ENCODE results near the gene NHSL2.
A peak's percentile ranks its signal among the peaks of the same experiment; 100 is the strongest.
"Not testable (repeated sequence)": the region's sequence is repeated elsewhere in the genome, so short reads cannot be mapped to it uniquely, and the experiment has no call there.

NHSL2 gene

GRCh38 chrX:72133851-72134546, 223.4 kb downstream of the NHSL2 start:
- DNase-seq: no peak

DNA sequence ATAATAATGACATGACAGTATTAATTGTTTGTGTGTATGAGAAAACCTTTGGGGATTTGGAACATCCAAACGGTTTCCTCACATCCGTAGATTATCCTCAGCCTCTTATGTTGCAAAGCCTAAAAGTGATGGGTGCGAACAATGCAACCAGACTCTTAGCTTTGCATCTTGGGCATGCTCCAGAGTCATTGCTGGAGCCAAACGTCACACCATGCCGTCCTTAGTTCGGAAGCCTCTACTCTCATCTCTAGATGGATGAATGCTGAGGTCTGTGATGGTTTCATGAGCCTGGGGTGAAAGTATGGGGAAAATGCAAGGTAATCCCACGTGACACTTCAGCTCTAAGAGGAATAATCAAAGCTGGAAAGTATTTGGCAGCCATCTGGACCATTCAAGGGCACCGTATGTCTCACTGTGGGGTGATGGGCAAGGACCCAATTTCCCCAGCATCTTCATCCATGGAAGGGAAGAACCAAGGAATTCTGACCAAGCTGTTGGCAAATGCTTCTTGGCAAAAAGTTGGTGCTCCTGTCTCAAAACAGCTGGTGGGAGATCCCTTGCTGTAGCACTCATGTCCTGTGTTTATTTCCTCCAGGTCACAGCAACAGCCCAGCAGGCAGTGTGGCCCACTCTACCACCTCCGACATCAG, 227.3 kb downstream of the NHSL2 start:
- DNase-seq: no peak

- no peak for DNase-seq
Measured at GRCh38 chrX:72139538-72139937, 228.9 kb downstream of the NHSL2 start.

GRCh38 chrX:72141372-72142004, 230.8 kb downstream of the NHSL2 start:
- DNase-seq: no peak

DNA sequence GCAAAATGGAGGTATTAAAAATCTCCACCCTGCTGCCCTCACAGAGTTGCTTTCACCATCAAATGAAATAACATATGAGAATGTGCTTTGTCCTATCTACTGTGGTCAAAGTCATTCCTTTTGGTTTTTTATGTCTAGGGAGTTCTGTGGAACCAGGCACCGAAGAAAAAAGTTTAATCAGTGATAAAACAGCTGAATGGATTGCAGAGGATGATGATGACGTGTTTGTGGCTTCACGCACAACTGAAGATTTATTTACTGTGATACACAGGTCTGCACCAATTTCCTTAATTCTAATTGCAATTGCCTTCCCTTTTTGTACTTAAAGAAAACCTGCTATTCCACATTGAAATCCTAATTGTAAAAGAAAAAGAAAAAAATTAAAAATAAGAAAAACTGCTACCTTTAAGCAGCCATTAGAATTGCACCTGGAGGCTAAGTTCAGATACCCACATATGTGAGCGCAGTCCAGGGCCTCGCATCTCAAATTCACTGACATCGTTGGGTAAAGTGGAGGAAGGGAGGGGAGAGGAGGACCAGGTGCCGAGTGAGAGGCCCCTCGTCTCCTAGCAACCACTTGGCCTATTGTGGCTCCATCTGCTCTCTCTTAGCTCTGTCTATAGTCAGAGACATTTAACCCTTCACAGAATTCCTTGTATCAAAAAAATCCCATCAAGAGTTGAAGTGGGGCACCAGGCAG, 231.6 kb downstream of the NHSL2 start:
- no peak for DNase-seq

GRCh38 chrX:72142794-72143608, 232.4 kb downstream of the NHSL2 start:
- DNase-seq: no peak

- no peak for DNase-seq
Measured at GRCh38 chrX:72143609-72143907, 232.9 kb downstream of the NHSL2 start.

DNA sequence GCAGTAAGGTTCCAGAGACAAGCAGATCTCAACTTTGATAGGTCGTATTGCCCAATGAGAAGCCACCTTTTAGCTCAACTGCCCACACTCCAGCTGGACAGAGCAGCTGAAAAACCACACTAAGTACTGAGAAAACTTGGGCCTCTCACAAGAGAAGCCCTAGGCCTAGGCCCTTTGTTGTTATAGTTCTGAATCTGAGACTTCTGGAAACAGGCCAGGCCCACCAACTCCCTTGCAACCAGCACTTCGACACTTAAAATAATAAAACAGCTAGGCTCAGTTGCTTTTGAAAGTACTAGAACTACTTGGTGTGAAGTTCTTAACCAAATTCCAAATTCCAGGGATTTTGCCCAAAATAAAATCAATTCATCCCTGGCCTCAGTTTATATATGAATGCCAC, 234.5 kb downstream of the NHSL2 start:
- DNase-seq: no peak

DNA sequence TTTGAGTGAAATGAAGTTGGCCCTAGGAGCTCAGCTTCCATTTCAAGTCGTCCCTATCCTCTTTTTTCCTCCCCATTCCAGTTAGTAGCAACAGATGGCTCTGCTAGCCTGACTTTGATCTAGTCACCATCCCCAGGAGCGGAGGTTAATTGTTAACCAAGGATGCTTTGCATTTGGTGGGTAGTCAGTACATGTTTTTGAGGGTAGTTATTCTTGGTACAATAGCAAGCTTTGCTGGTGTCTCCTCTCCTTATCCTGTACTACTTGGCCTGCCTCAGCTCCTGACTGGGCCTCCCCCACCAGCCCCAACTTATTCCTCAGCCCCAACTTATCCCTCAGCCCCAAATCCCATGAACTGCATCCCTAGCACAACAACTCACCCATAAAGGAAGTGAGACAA, 235.9 kb downstream of the NHSL2 start:
- DNase-seq: no peak

GRCh38 chrX:72158773-72159172, 248.1 kb downstream of the NHSL2 start:
- no peak for DNase-seq

- no peak for DNase-seq
Measured at GRCh38 chrX:72159769-72160168, 249.1 kb downstream of the NHSL2 start.

DNA sequence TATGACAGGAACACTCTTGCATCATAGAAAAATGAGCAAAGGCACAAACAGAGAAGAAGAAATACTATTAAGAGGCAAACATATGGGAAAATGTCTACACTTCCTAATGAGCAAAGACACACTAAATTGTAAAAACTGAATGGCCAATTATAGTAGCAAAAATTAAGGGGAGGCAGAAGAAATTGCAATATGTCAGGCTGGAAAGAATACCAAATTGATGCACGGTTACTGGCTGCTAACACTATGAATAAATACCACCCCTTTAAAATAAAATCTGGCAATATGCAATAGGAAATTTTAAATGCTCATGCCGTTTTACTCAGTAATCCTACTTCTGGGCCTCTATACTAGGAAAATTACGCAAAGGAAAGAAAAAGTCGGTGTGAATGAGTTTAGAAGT, 254.9 kb downstream of the NHSL2 start:
- no peak for DNase-seq

GRCh38 chrX:72169008-72169728, 258.5 kb downstream of the NHSL2 start:
- DNase-seq: peak; percentile 54

- DNase-seq: not testable (repeated sequence)
Measured at GRCh38 chrX:72176289-72176688, 265.6 kb downstream of the NHSL2 start.

- DNase-seq: no peak
Measured at GRCh38 chrX:72176981-72177380, 266.3 kb downstream of the NHSL2 start.

DNA sequence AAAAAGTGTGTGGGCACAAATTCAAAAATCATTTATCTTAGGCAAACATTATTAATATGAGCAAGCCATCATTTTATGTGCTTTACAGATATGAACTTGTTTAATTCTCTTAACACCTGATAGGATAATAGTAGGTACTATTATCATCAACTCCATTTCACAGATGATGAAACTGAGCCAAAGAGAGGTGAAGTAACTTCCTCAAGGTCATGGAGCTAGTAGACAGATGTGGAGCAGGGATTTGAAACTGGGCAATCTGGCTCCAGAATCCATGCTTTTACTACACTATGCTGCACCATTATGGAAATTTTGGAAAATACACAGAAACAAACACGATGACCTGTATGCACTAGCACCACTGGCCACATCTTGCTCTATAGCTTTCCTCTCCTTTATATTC, 269.9 kb downstream of the NHSL2 start:
- no peak for DNase-seq

DNA sequence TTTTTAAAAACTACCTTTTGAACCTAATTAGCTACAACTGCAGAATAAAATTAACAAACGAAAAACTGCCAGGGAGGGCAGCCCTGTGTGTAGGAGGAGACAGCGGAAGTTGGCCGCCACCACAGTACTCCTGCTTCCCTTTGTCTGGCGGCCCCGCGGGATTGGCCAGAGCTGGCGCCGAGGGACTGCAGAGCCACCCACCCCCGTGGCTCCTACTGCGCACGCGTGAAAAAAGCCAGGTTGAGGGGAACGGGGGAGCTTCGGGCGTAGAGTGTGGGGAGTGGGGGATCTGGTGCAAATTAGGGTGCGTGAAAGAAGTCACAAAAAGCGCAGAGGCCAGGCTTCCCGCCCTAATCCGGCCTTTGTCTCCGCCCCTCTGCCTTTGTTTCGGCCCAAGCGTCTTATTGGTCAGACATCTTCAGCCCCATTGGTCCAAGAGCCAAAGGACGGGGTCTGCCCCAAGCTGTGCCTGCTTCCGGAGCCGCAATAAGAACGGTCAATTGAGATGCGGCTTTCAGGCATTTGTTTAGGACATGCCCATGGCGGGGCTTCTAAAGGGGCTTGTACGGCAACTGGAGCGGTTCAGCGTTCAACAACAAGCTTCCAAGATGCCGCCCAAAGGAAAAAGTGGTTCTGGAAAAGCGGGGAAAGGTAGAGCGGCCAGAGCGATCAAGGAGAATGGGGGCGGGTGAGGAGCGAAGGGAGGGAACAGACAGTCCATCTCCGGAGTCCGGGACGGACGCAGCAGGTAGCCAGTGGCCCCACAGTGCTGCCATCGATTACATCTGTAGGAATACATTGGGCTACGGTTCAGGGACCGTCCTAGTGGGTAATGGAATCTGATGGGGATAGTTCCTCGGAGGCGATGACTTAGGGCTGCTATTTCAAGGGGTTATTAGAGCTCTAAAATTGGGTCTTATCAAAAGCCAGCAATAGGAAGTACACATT, 270.8 kb downstream of the NHSL2 start, which contains the start of gene PIN4:
PIN4 (plus strand) TSS at position 580 of the 948 bp plus-strand sequence; CDS start at position 609, 29 bp downstream.
- peak; percentile 93 for DNase-seq

- no peak for DNase-seq
Measured at GRCh38 chrX:72182924-72183323, 272.3 kb downstream of the NHSL2 start.

- DNase-seq: no peak
Measured at GRCh38 chrX:72201836-72202536, 291.3 kb downstream of the NHSL2 start.
